Spleen (tissue), 7 donors: Measurements from ENCODE around the gene CIRBP.

ENCODE experiments used
- POLR2AphosphoS5 ChIP-seq, 3 donors: sonication (generic); formaldehyde crosslinking; IDR thresholded peaks; one replicate each; pipeline ENCODE4 v1.5.1; 2017; ENCODE audit warnings: antibody characterized with exemption in 3 of 3
- TF ChIP-seq, protein P1 (sequence below), 11 experiments: fragments of 200-600 bp in 7 of 11; fragments of 450-650 bp in 4 of 11; sonication (generic) in 4 of 11; IDR thresholded peaks in 8 of 11; conservative IDR thresholded peaks in 3 of 11; 1 replicate in 7 of 11; 2 replicates in 4 of 11; pipeline versions ENCODE4 v1.4.0 to v1.8.0; 2016 to 2021; ENCODE audit warnings: antibody characterized with exemption in 11 of 11, inconsistent platforms in 4 of 11, mild to moderate bottlenecking in 1 of 11
- donor health status: DM: no; HTN: no; CAD: no; lungs with moderate emphysema.
- donor health status: DM: no; HTN: no; CAD: no.
- donor health status: DM: no; HTN: no; CAD: no.

DNA sequence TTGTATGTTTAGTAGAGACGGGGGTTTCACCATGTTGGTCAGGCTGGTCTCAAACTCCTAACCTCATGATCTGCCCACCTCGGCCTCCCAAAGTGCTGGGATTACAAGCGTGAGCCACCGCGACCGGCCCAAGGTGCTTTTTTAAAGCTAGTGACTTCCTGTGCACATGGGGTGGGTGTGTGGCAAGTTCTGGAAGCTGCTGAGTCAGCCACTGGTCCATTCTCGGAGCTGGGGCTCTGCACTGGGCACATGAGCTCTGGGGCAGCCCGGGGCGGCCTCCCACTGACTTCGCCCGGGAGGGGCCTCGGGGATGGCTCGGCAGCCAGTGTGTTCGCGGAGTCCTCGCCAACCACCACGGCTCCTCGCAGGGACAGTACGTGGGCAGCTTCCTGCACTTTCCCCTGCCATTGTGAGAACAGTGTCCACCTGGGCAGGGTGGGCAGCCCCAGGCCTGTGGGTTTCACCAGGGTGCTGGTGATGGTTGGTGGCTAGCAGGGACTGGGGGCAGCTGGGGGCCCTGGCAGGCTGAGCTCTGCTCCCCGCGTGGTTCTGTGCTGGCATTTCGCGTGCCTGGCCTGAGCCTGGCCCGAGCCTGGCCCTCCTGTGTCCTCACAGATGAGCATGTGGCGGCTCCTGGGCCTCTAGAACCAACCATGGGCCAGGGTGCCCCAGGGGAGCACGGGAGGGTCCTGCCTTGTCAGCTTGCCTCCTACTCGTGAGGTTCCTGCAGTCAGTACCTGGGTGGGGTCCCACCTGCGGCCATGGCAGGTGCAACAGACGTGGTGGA, 43.5 kb upstream of the CIRBP start:
- TF ChIP-seq POLR2AphosphoS5 (IDR thresholded peaks at IDR 0.05) = no peak
- TF ChIP-seq, protein P1, sequence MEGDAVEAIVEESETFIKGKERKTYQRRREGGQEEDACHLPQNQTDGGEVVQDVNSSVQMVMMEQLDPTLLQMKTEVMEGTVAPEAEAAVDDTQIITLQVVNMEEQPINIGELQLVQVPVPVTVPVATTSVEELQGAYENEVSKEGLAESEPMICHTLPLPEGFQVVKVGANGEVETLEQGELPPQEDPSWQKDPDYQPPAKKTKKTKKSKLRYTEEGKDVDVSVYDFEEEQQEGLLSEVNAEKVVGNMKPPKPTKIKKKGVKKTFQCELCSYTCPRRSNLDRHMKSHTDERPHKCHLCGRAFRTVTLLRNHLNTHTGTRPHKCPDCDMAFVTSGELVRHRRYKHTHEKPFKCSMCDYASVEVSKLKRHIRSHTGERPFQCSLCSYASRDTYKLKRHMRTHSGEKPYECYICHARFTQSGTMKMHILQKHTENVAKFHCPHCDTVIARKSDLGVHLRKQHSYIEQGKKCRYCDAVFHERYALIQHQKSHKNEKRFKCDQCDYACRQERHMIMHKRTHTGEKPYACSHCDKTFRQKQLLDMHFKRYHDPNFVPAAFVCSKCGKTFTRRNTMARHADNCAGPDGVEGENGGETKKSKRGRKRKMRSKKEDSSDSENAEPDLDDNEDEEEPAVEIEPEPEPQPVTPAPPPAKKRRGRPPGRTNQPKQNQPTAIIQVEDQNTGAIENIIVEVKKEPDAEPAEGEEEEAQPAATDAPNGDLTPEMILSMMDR (IDR thresholded peaks at IDR 0.05 in 8 of 11, conservative IDR thresholded peaks at IDR 0.05 in 3 of 11) = no peak
